ENCODE measurements around the gene ORC1. TPM values are rescaled to one million over a fixed set of nuclear protein-coding genes. Genes with fewer than 3 reads are reported as not detected.

Gene ORC1
- total RNA-seq, 1 experiment from 2014 or later: 25.6 TPM

GRCh38 chr1:52325786-52326185 lies 78.4 kb downstream of the ORC1 start (continued):
- no peak for TF ChIP-seq JUND (IDR thresholded peaks at IDR 0.05)

- no peaks in the 10 kb centered on the region for H3K36me3 ChIP-seq (ENCODE audit: control insufficient read depth in 1 of 2, insufficient read depth in 2 of 2, low read length in 2 of 2)
- no peak overlapping the region for H3K9ac ChIP-seq (ENCODE audit: low read length)
- intact Hi-C loops (cut with micrococcal nuclease): no loop called here
- CTCF ChIA-PET: no interaction called here
- H3K79me2 ChIP-seq (ENCODE audit: insufficient read depth, low read length): no peaks in the 10 kb centered on the region
- H3K4me2 ChIP-seq (ENCODE audit: low read length): no peak overlapping the region
- BruUV-seq (replicated peaks): no TSS peak
- H3K9me3 ChIP-seq (ENCODE audit: control insufficient read depth in 1 of 2, insufficient read depth in 1 of 2, low read depth in 1 of 2, low read length in 2 of 2): no peaks in the 10 kb centered on the region
- no peaks in the 10 kb centered on the region for H3K4me1 ChIP-seq (ENCODE audit: control insufficient read depth in 1 of 2, insufficient read depth in 2 of 2, low read length in 2 of 2)
- H3K27ac ChIP-seq (ENCODE audit: low read depth, low read length): no peak overlapping the region
- no peaks in the 10 kb centered on the region for H3K9me2 ChIP-seq (ENCODE audit: insufficient read depth)
- no peak for DNase-seq (ENCODE audit: low read depth, low spot score)
- RAD21 ChIA-PET (ENCODE audit: low non-redundant PET in 1 of 2, low total read pairs in 2 of 2, uncharacterized antibody in 2 of 2, unreplicated experiment in 2 of 2): no interaction called here
- H3K27me3 ChIP-seq (ENCODE audit: insufficient read depth, low read length): no peaks in the 10 kb centered on the region
- no peak for TF ChIP-seq YY1 (IDR thresholded peaks at IDR 0.05; ENCODE audit: extremely low read depth, insufficient replicate concordance, low read depth, low read length)
- no peak for TF ChIP-seq POLR2A (IDR thresholded peaks at IDR 0.05; ENCODE audit: borderline replicate concordance, extremely low read depth, insufficient read depth, insufficient read length)
- TF ChIP-seq FOSL1 (IDR thresholded peaks at IDR 0.05; ENCODE audit: low read depth): no peak
- TF ChIP-seq ZNF274 (IDR thresholded peaks at IDR 0.05; ENCODE audit: low read depth, low read length): no peak
- POLR2A ChIA-PET: no interaction called here
- H3K4me3 ChIP-seq (replicated peaks in 1 of 2; ENCODE audit: low read depth in 1 of 2, low read length in 2 of 2): no peak overlapping the region
- H2AFZ ChIP-seq (ENCODE audit: low read depth, low read length, poor library complexity, severe bottlenecking): no peak overlapping the region
- ATAC-seq: no peak
- H4K20me1 ChIP-seq (ENCODE audit: insufficient read depth): no peaks in the 10 kb centered on the region
Observed at GRCh38 chr1:52323731-52324130, 80.5 kb downstream of the ORC1 start.

Other genes starting within 250 kb of the ORC1 start
- gene CC2D1B, start 38.2 kb downstream of the ORC1 start, total RNA-seq (2021; ENCODE audit: unreplicated experiment): 20.4 TPM
- gene PRPF38A, start 179 bp upstream of the ORC1 start, total RNA-seq (2021; ENCODE audit: unreplicated experiment): 50.2 TPM
- 50.0 TPM for gene TUT4, start 148.7 kb upstream of the ORC1 start, total RNA-seq (2021; ENCODE audit: unreplicated experiment)
- not detected for gene GPX7, start 197.9 kb upstream of the ORC1 start, total RNA-seq (2021; ENCODE audit: unreplicated experiment)
- not detected for gene SHISAL2A, start 228.7 kb upstream of the ORC1 start, total RNA-seq (2021; ENCODE audit: unreplicated experiment)

Data from HCT116 (cell line).